Measurements from ENCODE around the gene CRACDL.

Gene CRACDL

GRCh38 chr2:98924038-98924830, 11.8 kb downstream of the CRACDL start:
- DNase-seq: no peak

DNA sequence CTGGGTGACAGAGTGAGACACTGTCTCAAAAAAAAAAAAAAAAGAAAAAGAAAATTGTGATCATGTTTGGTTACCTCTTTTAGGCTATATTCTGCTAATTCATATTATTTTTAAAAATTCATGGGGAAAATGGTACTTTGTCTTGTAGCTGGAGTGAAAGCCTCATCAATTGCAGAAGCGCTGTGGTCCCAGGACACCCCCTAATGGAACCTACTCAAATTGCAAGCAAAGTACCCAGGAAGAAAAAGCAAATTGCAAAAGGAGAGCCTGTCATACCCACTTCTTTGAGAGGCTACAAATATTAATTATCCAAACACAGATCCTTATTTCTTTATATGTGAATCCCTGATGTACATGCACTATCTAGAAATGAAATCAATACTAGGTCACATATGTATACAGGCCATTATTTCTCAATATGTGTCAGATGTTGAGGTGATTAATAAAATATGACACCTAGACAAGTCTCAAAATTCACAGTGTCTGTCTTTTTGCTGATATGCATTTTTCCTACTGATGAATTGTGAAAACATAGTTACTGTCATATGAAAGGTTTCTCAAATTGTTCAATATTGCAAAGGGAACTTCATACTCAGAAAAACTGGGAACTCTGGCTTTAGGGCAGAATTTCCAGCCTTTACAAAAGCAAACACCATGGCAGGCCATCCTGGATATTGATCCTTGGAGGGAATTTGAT, 12.6 kb downstream of the CRACDL start:
- no peak for DNase-seq

DNA sequence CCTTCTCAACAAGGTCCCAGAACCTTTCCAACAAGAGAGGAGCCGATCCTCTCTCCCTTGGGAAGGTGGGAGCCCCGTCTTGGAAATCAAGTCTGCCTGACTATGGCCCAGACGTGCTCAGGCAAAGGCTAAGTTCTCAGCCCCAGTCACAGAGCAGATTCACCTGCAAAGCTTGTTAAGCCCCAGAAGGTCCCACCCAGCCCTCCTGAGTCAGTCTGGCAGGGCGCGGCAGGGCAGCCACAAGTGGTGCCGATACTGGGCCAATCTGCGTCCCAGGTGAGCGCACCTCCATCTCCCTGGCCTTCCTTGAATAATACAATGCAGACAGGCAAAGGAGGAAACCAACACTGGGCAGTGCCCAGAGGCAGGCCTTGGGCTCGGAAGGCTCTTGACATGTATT, 15.0 kb downstream of the CRACDL start:
- no peak for DNase-seq

DNA sequence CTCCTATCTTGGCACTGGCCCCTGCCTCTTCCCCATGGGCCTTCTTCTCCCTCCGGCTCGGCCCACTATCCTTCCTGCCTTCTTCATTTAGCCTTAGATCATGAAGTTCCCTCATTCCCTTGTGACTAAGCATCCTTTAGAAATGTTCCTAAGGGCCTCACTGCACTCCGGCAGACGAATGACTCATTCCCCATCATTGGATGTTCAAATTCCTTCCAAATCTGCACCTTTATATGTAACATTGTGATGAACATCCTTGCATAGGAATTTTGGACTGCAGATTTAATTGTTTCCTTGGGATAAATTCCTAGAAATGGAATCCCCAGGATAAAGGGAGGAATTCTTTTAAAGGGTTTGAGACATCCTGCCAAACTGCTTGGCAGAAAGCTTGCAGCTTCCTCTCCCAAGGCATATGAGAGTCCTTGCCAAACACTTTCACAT, 19.0 kb downstream of the CRACDL start:
- DNase-seq: peak; percentile 95

DNA sequence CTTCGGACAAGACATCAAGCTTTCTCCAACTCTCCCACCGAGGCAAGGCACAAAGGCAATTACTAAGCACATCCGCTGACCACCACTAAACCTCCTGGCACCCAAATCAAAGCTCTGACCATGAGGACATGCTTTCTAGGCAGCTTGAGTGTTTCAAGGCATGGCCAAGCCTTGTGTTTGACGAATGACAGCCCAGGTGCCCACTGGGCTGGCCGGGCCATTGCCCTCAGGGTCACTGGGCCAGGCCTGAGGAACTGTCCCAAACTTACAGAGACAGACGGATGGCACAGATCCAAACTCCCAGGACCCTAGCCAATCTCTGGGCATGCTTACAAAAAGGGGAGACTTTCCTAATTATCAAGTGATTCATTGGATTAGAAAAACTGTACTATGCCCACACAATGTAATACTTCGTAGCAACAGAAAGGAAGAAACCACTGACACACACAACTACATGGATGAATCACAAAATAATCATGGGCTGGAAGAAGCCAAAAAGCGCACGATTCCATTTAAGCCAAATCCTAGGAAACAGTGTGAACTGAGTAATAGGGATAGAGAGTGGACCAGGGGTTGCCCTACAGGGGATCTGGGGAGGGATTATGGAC, 20.2 kb downstream of the CRACDL start:
- DNase-seq: peak; percentile 65

DNA sequence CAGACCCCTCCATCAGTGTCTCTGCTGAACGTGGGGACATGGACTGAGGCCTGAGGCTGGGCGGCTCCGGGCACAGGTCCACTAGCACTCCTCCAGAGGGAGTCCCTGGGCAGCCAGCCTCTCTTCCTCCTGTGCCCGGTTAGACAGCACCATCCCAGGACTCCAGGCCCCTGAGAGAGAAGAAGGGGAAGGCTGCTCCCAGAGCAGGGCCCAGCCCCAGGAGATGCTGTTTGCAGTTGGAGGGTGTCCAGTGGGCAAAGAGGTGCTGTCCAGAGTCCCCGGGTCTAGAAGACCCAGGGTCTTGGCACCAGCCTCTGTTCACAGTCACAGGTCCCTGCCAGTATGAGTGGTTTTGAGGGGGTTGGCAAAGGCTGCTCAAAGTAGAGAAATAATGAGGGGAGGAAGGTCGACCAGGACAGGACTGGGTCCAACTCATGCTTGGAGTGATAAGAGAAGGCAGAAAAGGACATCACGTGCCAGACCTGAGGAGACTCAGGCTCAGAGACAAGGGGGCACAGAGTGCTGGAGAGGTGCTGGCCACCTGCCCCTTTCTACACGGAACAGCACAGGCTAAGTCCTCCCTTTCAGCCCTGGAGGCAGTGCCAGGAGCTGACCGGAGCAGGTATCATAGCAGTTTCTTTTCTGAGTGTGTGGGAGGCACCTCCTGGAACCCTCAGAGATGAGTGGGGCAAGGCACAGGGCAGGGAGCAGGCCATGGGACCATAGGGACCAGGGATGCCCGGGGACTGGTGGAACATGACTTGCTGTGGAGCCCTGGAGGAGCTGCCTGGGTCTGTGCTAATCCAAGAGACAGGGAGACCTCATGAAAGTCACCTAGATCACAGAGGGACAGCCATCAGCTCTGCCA, 21.1 kb downstream of the CRACDL start:
- no peak for DNase-seq

DNA sequence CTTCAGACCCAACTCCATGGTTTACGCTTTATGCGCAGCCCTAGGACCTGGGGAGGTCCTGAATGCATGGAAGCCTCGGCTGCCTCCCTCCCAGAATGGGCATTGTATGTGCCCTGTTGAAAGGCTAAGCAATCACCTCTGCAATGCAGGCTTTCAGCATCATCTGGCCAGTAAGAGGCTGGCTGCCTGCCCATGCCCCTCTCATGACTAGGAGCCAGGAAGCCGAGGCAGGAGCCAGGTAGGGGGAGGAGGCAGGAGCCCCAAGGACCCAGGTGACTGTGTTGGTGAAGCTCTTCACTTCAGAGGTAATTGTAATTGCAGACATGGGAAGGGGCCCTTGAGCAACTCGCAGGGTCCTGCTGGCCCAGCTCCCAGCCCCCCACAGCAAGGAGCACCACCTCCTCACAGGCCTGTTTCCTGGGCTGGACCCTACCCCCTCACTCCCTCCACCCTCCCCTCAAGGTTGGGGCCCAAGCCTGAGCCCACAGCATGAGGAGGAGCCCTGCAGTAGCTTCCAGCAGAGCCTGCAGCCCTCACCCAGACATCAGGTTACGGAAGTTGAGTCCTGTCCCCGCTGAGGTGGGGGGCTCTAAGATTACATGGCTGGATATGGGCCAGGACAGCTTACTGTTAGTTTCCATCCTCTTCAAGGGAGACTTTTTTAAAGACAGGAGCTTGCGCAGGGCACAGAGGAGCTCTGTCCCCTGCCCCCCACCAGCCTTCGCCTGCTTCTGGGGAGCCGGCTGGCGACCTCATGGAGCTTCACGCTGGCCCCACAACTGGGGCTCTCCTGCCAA, 21.9 kb downstream of the CRACDL start:
- DNase-seq: no peak

GRCh38 chr2:98912957-98913915, 22.8 kb downstream of the CRACDL start:
- DNase-seq: peak; percentile 23

- DNase-seq: peak; percentile 82
These were observed 23.7 kb downstream of the CRACDL start for GRCh38 chr2:98912221-98912851.

- no peak for DNase-seq
These were observed 24.5 kb downstream of the CRACDL start for GRCh38 chr2:98911376-98912154.

DNA sequence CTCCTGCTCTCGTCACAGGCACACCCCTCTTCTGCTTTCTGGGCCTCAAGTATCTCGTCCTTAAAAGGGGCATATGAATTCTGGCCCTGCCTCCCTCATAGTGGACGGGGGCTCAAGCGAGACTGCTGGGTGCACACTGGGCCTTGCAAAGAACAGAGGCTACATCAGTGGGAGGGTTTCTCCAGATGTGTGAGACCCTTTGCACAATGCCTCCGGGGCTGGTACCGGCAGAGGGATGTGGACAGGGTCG, 25.0 kb downstream of the CRACDL start:
- DNase-seq: no peak

- no peak for DNase-seq
These were observed 25.5 kb downstream of the CRACDL start for GRCh38 chr2:98910349-98911125.

GRCh38 chr2:98909317-98910211, 26.5 kb downstream of the CRACDL start:
- peak; percentile 54 for DNase-seq

- peak; percentile 40 for DNase-seq
These were observed 27.1 kb downstream of the CRACDL start for GRCh38 chr2:98908931-98909316.

- DNase-seq: no peak
These were observed 27.8 kb downstream of the CRACDL start for GRCh38 chr2:98907966-98908905.

GRCh38 chr2:98907385-98907784, 28.6 kb downstream of the CRACDL start:
- no peak for DNase-seq
